Endothelial cell (in vitro differentiated cells): Measurements from ENCODE around the gene BCKDHA. TPM values are rescaled to one million over a fixed set of nuclear protein-coding genes. Genes with fewer than 3 reads are reported as not detected.

Experiments used
- DNase-seq: peaks from one replicate; pipeline ENCODE4 v3.0.0; 2021; ENCODE audit warnings: low spot score
- H3K27ac Mint-ChIP-seq: one replicate; pipeline ENCODE4 v1.8.0; 2021; ENCODE audit warnings: mixed read lengths, inconsistent platforms; ENCODE audit not compliant: unreplicated experiment
- H3K27me3 Mint-ChIP-seq: one replicate; pipeline ENCODE4 v1.8.0; 2021; ENCODE audit warnings: mild to moderate bottlenecking, moderate library complexity, mixed read lengths, inconsistent platforms; ENCODE audit not compliant: unreplicated experiment
- H3K36me3 Mint-ChIP-seq: one replicate; pipeline ENCODE4 v1.8.0; 2021; ENCODE audit warnings: mild to moderate bottlenecking, low read depth, mixed read lengths, inconsistent platforms; ENCODE audit not compliant: unreplicated experiment
- H3K4me1 Mint-ChIP-seq: one replicate; pipeline ENCODE4 v1.8.0; 2021; ENCODE audit warnings: mild to moderate bottlenecking, mixed read lengths, inconsistent platforms; ENCODE audit not compliant: unreplicated experiment
- H3K4me3 Mint-ChIP-seq: one replicate; pipeline ENCODE4 v1.8.0; 2021; ENCODE audit warnings: mild to moderate bottlenecking, mixed read lengths, inconsistent platforms; ENCODE audit not compliant: unreplicated experiment
- H3K9me3 Mint-ChIP-seq: one replicate; pipeline ENCODE4 v1.8.0; 2021; ENCODE audit warnings: mixed read lengths, inconsistent platforms; ENCODE audit not compliant: unreplicated experiment
- CTCF ChIP-seq: fragments of 200-600 bp; sonication (generic); IDR thresholded peaks from one replicate; pipeline ENCODE4 v1.5.0; 2021; ENCODE audit warnings: antibody characterized with exemption; ENCODE audit not compliant: unreplicated experiment
- total RNA-seq: library from RNA; stranded (reverse); fragmentation: NEBNext Ultra II Directional; extraction: Animal tissue kit (Norgen Biotek cat#: 25700); gene quantifications from one replicate; pipeline ENCODE4 v1.2.1, GENCODE V29; 2021; ENCODE audit not compliant: unreplicated experiment

Gene BCKDHA
- total RNA-seq, 1 donor from 2014 or later = 25.0 TPM

- no peaks in the 10 kb centered on the region for H3K9me3 Mint-ChIP-seq
- H3K27ac Mint-ChIP-seq = no peak overlapping the region
- TF ChIP-seq CTCF = no peak
- no peak overlapping the region for H3K4me3 Mint-ChIP-seq
- H3K27me3 Mint-ChIP-seq = peaks cover 14% of the 10 kb centered on the region
- no peak for DNase-seq
- H3K4me1 Mint-ChIP-seq = peaks cover 14% of the 10 kb centered on the region
- H3K36me3 Mint-ChIP-seq = peaks cover 17% of the 10 kb centered on the region
These were observed 43.8 kb downstream of the BCKDHA start for GRCh38 chr19:41441321-41441945.

- H3K36me3 Mint-ChIP-seq = peaks cover 15% of the 10 kb centered on the region
- H3K9me3 Mint-ChIP-seq = no peaks in the 10 kb centered on the region
- DNase-seq = no peak
- peak within 1 kb of the TSS; percentile 7 for H3K27ac Mint-ChIP-seq
- no peak for TF ChIP-seq CTCF
- H3K4me1 Mint-ChIP-seq = peaks cover 12% of the 10 kb centered on the region
- H3K4me3 Mint-ChIP-seq = peak within 1 kb of the TSS; percentile 8
- peaks cover 17% of the 10 kb centered on the region for H3K27me3 Mint-ChIP-seq
These were observed 45.1 kb downstream of the BCKDHA start, which contains the start of gene ERICH4 for GRCh38 chr19:41442473-41443355. Gene ERICH4, plus strand, starts transcription at chr19:41443156. Its CDS starts 14 bp downstream, at chr19:41443170.

DNA sequence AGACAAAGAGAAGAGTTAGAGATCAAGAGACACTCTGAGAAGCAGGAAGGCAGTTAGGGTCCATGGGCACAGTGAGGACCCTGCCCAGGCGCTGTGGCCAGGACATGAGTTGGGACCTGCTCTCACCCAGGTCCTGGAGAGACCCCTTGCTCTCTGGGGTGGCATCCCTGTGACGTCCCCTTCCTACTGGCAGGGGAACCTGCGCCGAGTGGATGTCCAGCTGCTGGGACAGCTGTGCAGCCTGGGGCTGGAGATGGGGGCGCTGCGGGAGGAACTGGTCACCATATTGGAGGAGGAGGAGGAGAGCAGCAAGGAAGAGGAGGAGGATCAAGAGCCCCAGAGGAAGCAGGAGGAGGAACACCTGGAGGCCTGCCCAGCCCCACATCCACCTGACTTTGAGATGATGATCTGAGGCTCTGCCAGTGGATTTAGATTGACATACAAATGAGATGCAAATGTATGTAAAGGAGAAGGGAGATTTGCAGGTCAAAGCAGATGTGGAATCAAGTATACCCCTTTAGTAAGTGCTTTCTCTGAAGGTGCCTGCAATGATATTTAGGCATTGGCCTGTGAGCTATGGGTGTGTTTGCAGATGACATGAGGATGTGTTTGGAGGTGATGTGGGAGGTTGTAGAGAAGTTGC is 46.3 kb downstream of the BCKDHA start:
- no peaks in the 10 kb centered on the region for H3K9me3 Mint-ChIP-seq
- peaks cover 17% of the 10 kb centered on the region for H3K27me3 Mint-ChIP-seq
- DNase-seq = no peak
- H3K36me3 Mint-ChIP-seq = peaks cover 14% of the 10 kb centered on the region
- no peak for TF ChIP-seq CTCF
- peak overlapping the region; percentile 19 for H3K27ac Mint-ChIP-seq
- peaks cover 12% of the 10 kb centered on the region for H3K4me1 Mint-ChIP-seq
- no peak overlapping the region for H3K4me3 Mint-ChIP-seq

DNA sequence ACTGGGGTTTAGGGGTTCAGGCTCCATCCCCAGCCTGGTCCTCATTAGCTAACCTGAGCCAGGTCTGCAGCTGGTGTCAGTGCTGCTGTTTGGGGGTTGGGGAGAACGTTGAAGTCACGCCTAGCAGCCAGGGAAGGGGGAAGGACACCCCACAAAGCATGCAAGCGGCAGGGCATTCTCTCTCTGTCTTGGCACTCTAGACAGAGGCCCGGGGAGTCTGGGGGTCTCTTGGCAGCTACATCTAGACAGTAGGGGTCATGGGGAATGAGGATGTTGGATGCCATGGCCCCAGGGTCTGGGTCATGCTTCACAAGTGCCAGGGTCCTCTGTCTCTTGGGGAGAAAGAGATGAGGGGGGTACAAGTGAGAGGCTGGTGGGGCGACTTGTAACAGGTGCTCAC is 48.0 kb downstream of the BCKDHA start:
- no peak overlapping the region for H3K4me3 Mint-ChIP-seq
- H3K9me3 Mint-ChIP-seq = no peaks in the 10 kb centered on the region
- no peak for DNase-seq
- H3K4me1 Mint-ChIP-seq = peaks cover 20% of the 10 kb centered on the region
- peaks cover 11% of the 10 kb centered on the region for H3K36me3 Mint-ChIP-seq
- H3K27me3 Mint-ChIP-seq = peaks cover 14% of the 10 kb centered on the region
- H3K27ac Mint-ChIP-seq = no peak overlapping the region
- no peak for TF ChIP-seq CTCF
